ENCODE data around the gene CCSER1.
"Not testable (repeated sequence)": the region's sequence is repeated elsewhere in the genome, so short reads cannot be mapped to it uniquely, and the experiment has no call there.

The CCSER1 gene

GRCh38 chr4:91325495-91325894 is 1198.3 kb downstream of the CCSER1 start:
- FAIRE-seq: no peak
- TF ChIP-seq CTCF (IDR thresholded peaks at IDR 0.05; ENCODE audit: insufficient read depth, missing control alignments): no peak

GRCh38 chr4:91326167-91326566 is 1199.0 kb downstream of the CCSER1 start:
- FAIRE-seq; DNase-seq (ENCODE audit: insufficient read length, low spot score): not testable (repeated sequence)

More at GRCh38 chr4:91325495-91325894, 1198.3 kb downstream of the CCSER1 start:
- DNase-seq (ENCODE audit: insufficient read length, low spot score): no peak

GRCh38 chr4:91330555-91331137 is 1203.5 kb downstream of the CCSER1 start:
- TF ChIP-seq CTCF (IDR thresholded peaks at IDR 0.05; ENCODE audit: insufficient read depth, missing control alignments): no peak
- FAIRE-seq (no peak), DNase-seq (ENCODE audit: insufficient read length, low spot score) (no peak)

- no peak for TF ChIP-seq CTCF (IDR thresholded peaks at IDR 0.05; ENCODE audit: insufficient read depth, missing control alignments)
- FAIRE-seq: no peak
- no peak for DNase-seq (ENCODE audit: insufficient read length, low spot score)
Observed at GRCh38 chr4:91340822-91341221, 1213.6 kb downstream of the CCSER1 start.

- no peak for DNase-seq (ENCODE audit: insufficient read length, low spot score)
Observed at GRCh38 chr4:91345632-91346031, 1218.4 kb downstream of the CCSER1 start.

GRCh38 chr4:91356496-91356895 is 1229.3 kb downstream of the CCSER1 start:
- DNase-seq (ENCODE audit: insufficient read length, low spot score); FAIRE-seq: not testable (repeated sequence)

More at GRCh38 chr4:91345632-91346031, 1218.4 kb downstream of the CCSER1 start:
- no peak for TF ChIP-seq CTCF (IDR thresholded peaks at IDR 0.05; ENCODE audit: insufficient read depth, missing control alignments)
- FAIRE-seq: no peak

- not testable (repeated sequence) for FAIRE-seq; DNase-seq (ENCODE audit: insufficient read length, low spot score)
Observed at GRCh38 chr4:91358016-91358415, 1230.8 kb downstream of the CCSER1 start.

- not testable (repeated sequence) for DNase-seq (ENCODE audit: insufficient read length, low spot score); FAIRE-seq
Observed at GRCh38 chr4:91358621-91359020, 1231.4 kb downstream of the CCSER1 start.

- no peak for FAIRE-seq
- no peak for TF ChIP-seq CTCF (IDR thresholded peaks at IDR 0.05; ENCODE audit: insufficient read depth, missing control alignments)
- DNase-seq (ENCODE audit: insufficient read length, low spot score): no peak
Observed at GRCh38 chr4:91359041-91360031, 1232.1 kb downstream of the CCSER1 start.

All from D721Med (cell line).